Liver (tissue), 9 donors: Measurements from ENCODE around the gene TMEM8B. TPM values are rescaled to one million over a fixed set of nuclear protein-coding genes. Genes with fewer than 3 reads are reported as not detected.
"Not testable (repeated sequence)": the region's sequence is repeated elsewhere in the genome, so short reads cannot be mapped to it uniquely, and the experiment has no call there.

ENCODE experiments used
- DNase-seq: peaks from one replicate; pipeline ENCODE4 v3.0.0-alpha.2; 2017; ENCODE audit warnings: low spot score
- H3K27ac ChIP-seq, 2 donors: one replicate each; pipeline ENCODE4 v1.7.0; 2013; ENCODE audit warnings: inconsistent platforms in 2 of 2, low read length in 2 of 2, control low read depth in 1 of 2, low read depth in 1 of 2, mild to moderate bottlenecking in 1 of 2
- H3K27me3 ChIP-seq, 4 donors: one replicate each; pipeline versions ENCODE4 v1.6.1 to v1.7.0; 2013; ENCODE audit warnings: low read length in 3 of 4, inconsistent platforms in 1 of 4, mild to moderate bottlenecking in 1 of 4, moderate library complexity in 1 of 4; ENCODE audit not compliant: control insufficient read depth in 4 of 4, insufficient read depth in 4 of 4
- H3K36me3 ChIP-seq, 4 donors: one replicate each; pipeline versions ENCODE4 v1.6.1 to v1.7.0; 2013; ENCODE audit warnings: low read length in 3 of 4, mild to moderate bottlenecking in 3 of 4, low read depth in 1 of 4, moderate library complexity in 1 of 4; ENCODE audit not compliant: control insufficient read depth in 4 of 4, insufficient read depth in 3 of 4
- H3K4me1 ChIP-seq, 4 donors: one replicate each; pipeline versions ENCODE4 v1.6.1 to v1.7.0; 2013; ENCODE audit warnings: low read length in 3 of 4, mild to moderate bottlenecking in 3 of 4, moderate library complexity in 1 of 4; ENCODE audit not compliant: control insufficient read depth in 4 of 4, insufficient read depth in 4 of 4
- H3K4me3 ChIP-seq, 3 donors: one replicate each; pipeline versions ENCODE4 v1.6.1 to v1.7.0; 2013; ENCODE audit warnings: low read length in 3 of 3, control low read depth in 1 of 3, low read depth in 1 of 3, mild to moderate bottlenecking in 1 of 3
- H3K9ac ChIP-seq, 2 donors: one replicate each; pipeline ENCODE4 v1.7.0; 2013; ENCODE audit warnings: low read length in 2 of 2, mild to moderate bottlenecking in 2 of 2, moderate library complexity in 2 of 2, control low read depth in 1 of 2, low read depth in 1 of 2
- H3K9me3 ChIP-seq, 4 donors: one replicate each; pipeline versions ENCODE4 v1.6.1 to v1.7.0; 2013; ENCODE audit warnings: low read length in 3 of 4; ENCODE audit not compliant: control insufficient read depth in 4 of 4
- ATF3 ChIP-seq: IDR thresholded peaks from 2 replicates; pipeline ENCODE4 v1.6.1; 2016; ENCODE audit warnings: antibody characterized with exemption
- EGR1 ChIP-seq, 2 donors: IDR thresholded peaks; 2 replicates each; pipeline ENCODE4 v1.6.1; 2016 to 2018; ENCODE audit warnings: antibody characterized with exemption in 2 of 2, low read depth in 2 of 2
- FOXA1 ChIP-seq: IDR thresholded peaks from 2 replicates; pipeline ENCODE4 v1.6.1; 2016; ENCODE audit warnings: antibody characterized with exemption
- FOXA2 ChIP-seq: IDR thresholded peaks from 2 replicates; pipeline ENCODE4 v1.6.1; 2016; ENCODE audit warnings: antibody characterized with exemption
- GABPA ChIP-seq, 2 donors: IDR thresholded peaks in 1 of 2; conservative IDR thresholded peaks in 1 of 2; 2 replicates each; pipeline ENCODE4 v1.6.1; 2016; ENCODE audit warnings: antibody characterized with exemption in 2 of 2, mild to moderate bottlenecking in 1 of 2, moderate library complexity in 1 of 2
- HNF4A ChIP-seq, 2 donors: conservative IDR thresholded peaks; 2 replicates each; pipeline ENCODE4 v1.6.1; 2016; ENCODE audit warnings: antibody characterized with exemption in 2 of 2, mild to moderate bottlenecking in 2 of 2
- HNF4G ChIP-seq: IDR thresholded peaks from 2 replicates; pipeline ENCODE4 v1.6.1; 2016; ENCODE audit warnings: antibody characterized with exemption
- JUND ChIP-seq, 2 donors: IDR thresholded peaks; 2 replicates each; pipeline ENCODE4 v1.6.1; 2016; ENCODE audit warnings: antibody characterized with exemption in 2 of 2
- NR2F2 ChIP-seq: IDR thresholded peaks from 2 replicates; pipeline ENCODE4 v1.6.1; 2016; ENCODE audit warnings: antibody characterized with exemption
- RAD21 ChIP-seq, 2 donors: IDR thresholded peaks; 2 replicates each; pipeline ENCODE4 v1.6.1; 2016; ENCODE audit warnings: antibody characterized with exemption in 2 of 2, mild to moderate bottlenecking in 2 of 2
- REST ChIP-seq: IDR thresholded peaks from 2 replicates; pipeline ENCODE4 v1.6.1; 2016; ENCODE audit warnings: antibody characterized with exemption, mild to moderate bottlenecking
- RXRA ChIP-seq, 2 donors: IDR thresholded peaks; 2 replicates each; pipeline ENCODE4 v1.6.1; 2017 to 2018; ENCODE audit warnings: antibody characterized with exemption in 2 of 2, mild to moderate bottlenecking in 1 of 2
- SP1 ChIP-seq: IDR thresholded peaks from 2 replicates; pipeline ENCODE4 v1.6.1; 2018; ENCODE audit warnings: antibody characterized with exemption, mild to moderate bottlenecking
- TAF1 ChIP-seq: conservative IDR thresholded peaks from 2 replicates; pipeline ENCODE4 v1.6.1; 2016; ENCODE audit warnings: antibody characterized with exemption, mild to moderate bottlenecking
- YY1 ChIP-seq: IDR thresholded peaks from 2 replicates; pipeline ENCODE4 v1.6.1; 2016; ENCODE audit warnings: antibody characterized with exemption, mild to moderate bottlenecking
- ZBTB33 ChIP-seq: IDR thresholded peaks from 2 replicates; pipeline ENCODE4 v1.6.1; 2016; ENCODE audit warnings: antibody characterized with exemption
- WGBS: extraction: QIAGEN DNeasy Blood & Tissue Kit; methylation state at CpG from one replicate; pipeline ENCODE4 v1.1.7; 2013; 5-methylcytosine and 5-hydroxymethylcytosine counted together
- polyA plus RNA-seq, 2 donors: library from polyadenylated mRNA; stranded (reverse) in 1 of 2; unstranded in 1 of 2; fragments of 200-250 nt in 1 of 2; fragments of >200 nt in 1 of 2; fragmentation: Nextera tagmentation in 1 of 2; extraction: Ambion mirVana in 1 of 2; gene quantifications; one replicate each; pipeline versions ENCODE4 v1.2.1 to v1.2.3, GENCODE V29; 2013 to 2015
- total RNA-seq, 2 donors: library from RNA; depleted of rRNA; stranded (reverse); fragments of >200 nt; gene quantifications; one replicate each; pipeline ENCODE4 v1.2.3, GENCODE V29; 2014
- TF ChIP-seq, protein P1 (sequence below): IDR thresholded peaks from 2 replicates; pipeline ENCODE4 v1.6.1; 2016; ENCODE audit warnings: antibody characterized with exemption
- TF ChIP-seq, protein P2 (sequence below): fragments of 150-350 bp; IDR thresholded peaks from 2 replicates; pipeline ENCODE4 v1.5.1; 2017; ENCODE audit warnings: improper control_type of control experiment, low read depth, low read length; ENCODE audit not compliant: missing input control
- donor health status: healthy.
- donor health status: healthy.
- donor health status: healthy.
- donor health status: healthy.
- donor health status: healthy.

TMEM8B gene
- total and polyA plus RNA-seq, 4 donors = 1.1 to 5.4 (median 2.7) TPM

DNA sequence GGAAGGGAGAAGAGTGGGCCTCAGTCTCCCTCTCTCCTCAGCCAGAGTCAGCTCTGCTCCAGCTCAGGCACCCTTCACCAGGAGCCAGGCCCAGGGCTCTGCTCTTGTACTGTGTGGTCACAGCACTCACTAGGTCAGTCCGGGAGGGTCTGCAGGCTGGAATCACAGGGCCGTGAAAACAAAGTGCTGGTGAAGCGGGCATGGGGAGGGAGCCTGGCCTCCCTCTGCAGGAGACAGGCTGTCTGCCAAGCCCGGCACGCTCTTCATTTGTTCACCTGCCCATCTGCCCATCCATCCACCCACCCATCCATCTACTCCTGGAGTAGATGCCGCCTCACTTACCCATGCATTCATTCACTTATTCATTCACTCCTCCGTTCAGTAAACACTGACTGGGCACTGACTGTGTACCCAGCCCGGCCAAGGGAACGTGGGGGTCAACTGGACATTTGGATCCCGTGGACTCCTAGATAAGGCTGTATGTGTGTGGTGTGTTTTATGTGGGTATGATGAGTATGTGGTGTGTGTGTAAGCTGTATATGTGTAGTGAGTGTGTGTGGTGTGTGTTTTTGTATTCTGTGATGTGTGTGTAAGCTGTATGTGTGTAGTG is 83.9 kb downstream of the TMEM8B start:
- H3K4me1 ChIP-seq = peaks cover 4 to 34% (median 18%) of the 10 kb centered on the region in 4 donors
- H3K9me3 ChIP-seq = no peaks in the 10 kb centered on the region
- no peak overlapping the region for H3K27ac ChIP-seq
- no peaks in the 10 kb centered on the region for H3K27me3 ChIP-seq
- no peak for DNase-seq
- H3K36me3 ChIP-seq = no peaks in the 10 kb centered on the region
- no peak overlapping the region for H3K9ac ChIP-seq
- H3K4me3 ChIP-seq = no peak overlapping the region
- TF ChIP-seq TAF1 (no peak), HNF4A (conservative IDR thresholded peaks at IDR 0.05) (peak in 1 of 2 donors; percentile 72), HNF4G (no peak), RXRA (IDR thresholded peaks at IDR 0.05) (peak in 1 of 2 donors; percentile 55), FOXA1 (no peak), ATF3 (no peak), ZBTB33 (no peak), GABPA (IDR thresholded peaks at IDR 0.05 in 1 of 2, conservative IDR thresholded peaks at IDR 0.05 in 1 of 2) (no peak), RAD21 (IDR thresholded peaks at IDR 0.05) (no peak), REST (no peak), SP1 (no peak), FOXA2 (peak; percentile 86), EGR1 (IDR thresholded peaks at IDR 0.05; ENCODE audit: low read depth in 2 of 2) (no peak), JUND (IDR thresholded peaks at IDR 0.05) (no peak), YY1 (no peak), NR2F2 (no peak)
- TF ChIP-seq, protein P1, sequence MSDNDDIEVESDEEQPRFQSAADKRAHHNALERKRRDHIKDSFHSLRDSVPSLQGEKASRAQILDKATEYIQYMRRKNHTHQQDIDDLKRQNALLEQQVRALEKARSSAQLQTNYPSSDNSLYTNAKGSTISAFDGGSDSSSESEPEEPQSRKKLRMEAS = no peak
- TF ChIP-seq, protein P2, sequence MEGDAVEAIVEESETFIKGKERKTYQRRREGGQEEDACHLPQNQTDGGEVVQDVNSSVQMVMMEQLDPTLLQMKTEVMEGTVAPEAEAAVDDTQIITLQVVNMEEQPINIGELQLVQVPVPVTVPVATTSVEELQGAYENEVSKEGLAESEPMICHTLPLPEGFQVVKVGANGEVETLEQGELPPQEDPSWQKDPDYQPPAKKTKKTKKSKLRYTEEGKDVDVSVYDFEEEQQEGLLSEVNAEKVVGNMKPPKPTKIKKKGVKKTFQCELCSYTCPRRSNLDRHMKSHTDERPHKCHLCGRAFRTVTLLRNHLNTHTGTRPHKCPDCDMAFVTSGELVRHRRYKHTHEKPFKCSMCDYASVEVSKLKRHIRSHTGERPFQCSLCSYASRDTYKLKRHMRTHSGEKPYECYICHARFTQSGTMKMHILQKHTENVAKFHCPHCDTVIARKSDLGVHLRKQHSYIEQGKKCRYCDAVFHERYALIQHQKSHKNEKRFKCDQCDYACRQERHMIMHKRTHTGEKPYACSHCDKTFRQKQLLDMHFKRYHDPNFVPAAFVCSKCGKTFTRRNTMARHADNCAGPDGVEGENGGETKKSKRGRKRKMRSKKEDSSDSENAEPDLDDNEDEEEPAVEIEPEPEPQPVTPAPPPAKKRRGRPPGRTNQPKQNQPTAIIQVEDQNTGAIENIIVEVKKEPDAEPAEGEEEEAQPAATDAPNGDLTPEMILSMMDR = no peak
- WGBS = 64% methylated on average over 10 of the region's 10 CpGs

DNA sequence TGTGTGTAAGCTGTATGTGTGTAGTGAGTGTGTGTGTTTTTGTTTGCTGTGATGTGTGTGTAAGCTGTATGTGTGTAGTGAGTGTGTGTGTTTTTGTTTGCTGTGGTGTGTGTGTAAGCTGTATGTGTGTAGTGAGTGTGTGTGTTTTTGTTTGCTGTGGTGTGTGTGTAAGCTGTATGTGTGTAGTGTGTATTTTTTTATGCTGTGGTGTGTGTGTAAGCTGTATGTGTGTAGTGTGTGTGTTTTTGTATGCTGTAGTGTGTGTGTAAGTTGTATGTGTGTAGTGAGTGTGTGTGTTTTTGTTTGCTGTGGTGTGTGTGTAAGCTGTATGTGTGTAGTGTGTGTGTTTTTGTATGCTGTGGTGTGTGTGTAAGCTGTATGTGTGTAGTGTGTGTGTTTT is 84.4 kb downstream of the TMEM8B start:
- not testable (repeated sequence) for H3K27ac ChIP-seq
- H3K4me1 ChIP-seq = peaks cover under 1 to 29% (median 13%) of the 10 kb centered on the region in 4 donors

More for the DNA sequence above, 84.4 kb downstream of the TMEM8B start:
- not testable (repeated sequence) for DNase-seq, H3K36me3 ChIP-seq, H3K27me3 ChIP-seq, H3K9ac ChIP-seq, H3K9me3 ChIP-seq, H3K4me3 ChIP-seq
